SK-MEL-5 (cell line): ENCODE data around the gene PIP5K1B. TPM values are rescaled to one million over a fixed set of nuclear protein-coding genes. Genes with fewer than 3 reads are reported as not detected.
A peak's percentile ranks its signal among the peaks of the same experiment; 100 is the strongest.
"Not testable (repeated sequence)": the region's sequence is repeated elsewhere in the genome, so short reads cannot be mapped to it uniquely, and the experiment has no call there.

Source experiments
- DNase-seq: peaks from one replicate; pipeline ENCODE4 v3.0.0-alpha.2; 2016; ENCODE audit warnings: low read depth, low spot score
- in situ Hi-C: cut with HindIII; loops from 2 replicates; pipeline ENCODE4 v1.10.0; 2016; ENCODE audit warnings: low sequenced_read_pairs, high pct_unique_total_duplicates, low pct_unique_long_range_greater_than_20kb
- total RNA-seq: library from RNA; depleted of rRNA; stranded (reverse); fragments of >200 nt; shearing (Covaris generic); gene quantifications from 2 replicates; pipeline ENCODE4 v1.2.3, GENCODE V29; 2014

Gene PIP5K1B
- total RNA-seq, 1 experiment from 2014 or later, result 5.0 TPM

- in situ Hi-C loops, result no loop called here
- DNase-seq, result no peak
Measured at GRCh38 chr9:68964765-68965164, 259.7 kb downstream of the PIP5K1B start.

GRCh38 chr9:68966496-68966944, 261.5 kb downstream of the PIP5K1B start:
- in situ Hi-C loops, result no loop called here

DNA sequence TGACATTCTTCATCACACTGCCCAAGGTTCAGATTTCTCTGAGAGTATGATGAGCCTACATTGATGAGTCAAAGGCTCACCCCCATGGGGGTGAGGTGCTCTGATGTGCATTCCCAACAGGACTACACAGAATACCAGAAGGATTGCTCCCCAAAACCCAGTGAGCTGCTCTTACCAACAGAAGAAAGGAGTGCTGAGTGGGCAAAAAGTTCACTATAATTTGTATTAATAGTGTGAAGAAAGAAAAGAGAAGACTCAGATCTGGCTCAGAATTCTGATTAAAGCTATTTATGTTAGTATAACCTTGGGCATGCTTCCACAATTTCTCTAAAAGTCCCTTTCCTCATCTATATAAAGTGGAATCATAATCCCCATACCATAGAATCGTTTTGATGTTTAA, 262.8 kb downstream of the PIP5K1B start:
- in situ Hi-C loops, result no loop called here
- no peak for DNase-seq

More at GRCh38 chr9:68966496-68966944, 261.5 kb downstream of the PIP5K1B start:
- no peak for DNase-seq

GRCh38 chr9:68969538-68969937, 264.5 kb downstream of the PIP5K1B start:
- in situ Hi-C loops, result no loop called here
- peak; percentile 58 for DNase-seq

DNA sequence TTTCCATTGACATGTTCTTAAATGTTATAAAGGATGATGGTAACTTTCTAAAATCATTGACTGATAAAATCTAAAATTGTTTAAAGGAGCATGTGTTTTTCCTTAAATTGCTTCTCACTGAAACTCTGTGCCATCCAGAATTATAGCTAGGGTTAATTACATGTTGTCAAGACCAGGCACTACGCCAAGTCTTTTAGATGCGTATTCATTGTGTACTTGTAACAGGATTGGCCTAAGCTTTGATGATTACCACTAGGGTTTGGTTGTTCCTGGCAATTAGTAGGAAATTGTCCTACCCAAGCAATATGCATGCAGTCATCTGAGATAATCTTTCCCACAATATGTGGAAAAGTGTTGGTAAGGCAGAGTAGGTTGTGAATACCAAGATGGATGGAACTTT, 265.1 kb downstream of the PIP5K1B start:
- in situ Hi-C loops, result no loop called here
- no peak for DNase-seq

DNA sequence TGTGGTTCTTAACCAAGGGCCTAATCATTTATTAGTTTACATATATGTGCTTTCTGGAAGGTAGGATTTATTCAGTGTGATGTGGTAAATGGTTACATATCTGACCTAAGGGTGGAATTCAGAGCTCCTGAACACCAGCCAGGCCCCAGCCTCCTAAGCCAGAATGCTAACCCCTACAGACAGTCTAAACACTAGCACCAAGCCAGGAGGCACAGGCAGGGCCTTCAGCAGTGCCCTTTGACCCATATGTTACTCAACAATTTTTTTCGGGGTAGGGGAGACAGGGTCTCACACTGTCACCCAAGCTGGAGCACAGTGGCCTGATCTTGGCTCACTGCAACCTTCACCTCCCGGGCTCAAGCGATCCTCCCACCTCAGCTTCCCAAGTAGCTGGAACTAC, 268.6 kb downstream of the PIP5K1B start:
- DNase-seq, result no peak
- in situ Hi-C loops, result no loop called here

GRCh38 chr9:68974431-68974830, 269.4 kb downstream of the PIP5K1B start:
- DNase-seq, result no peak
- in situ Hi-C loops, result no loop called here

GRCh38 chr9:68974901-68975300, 269.9 kb downstream of the PIP5K1B start:
- in situ Hi-C loops, result no loop called here

DNA sequence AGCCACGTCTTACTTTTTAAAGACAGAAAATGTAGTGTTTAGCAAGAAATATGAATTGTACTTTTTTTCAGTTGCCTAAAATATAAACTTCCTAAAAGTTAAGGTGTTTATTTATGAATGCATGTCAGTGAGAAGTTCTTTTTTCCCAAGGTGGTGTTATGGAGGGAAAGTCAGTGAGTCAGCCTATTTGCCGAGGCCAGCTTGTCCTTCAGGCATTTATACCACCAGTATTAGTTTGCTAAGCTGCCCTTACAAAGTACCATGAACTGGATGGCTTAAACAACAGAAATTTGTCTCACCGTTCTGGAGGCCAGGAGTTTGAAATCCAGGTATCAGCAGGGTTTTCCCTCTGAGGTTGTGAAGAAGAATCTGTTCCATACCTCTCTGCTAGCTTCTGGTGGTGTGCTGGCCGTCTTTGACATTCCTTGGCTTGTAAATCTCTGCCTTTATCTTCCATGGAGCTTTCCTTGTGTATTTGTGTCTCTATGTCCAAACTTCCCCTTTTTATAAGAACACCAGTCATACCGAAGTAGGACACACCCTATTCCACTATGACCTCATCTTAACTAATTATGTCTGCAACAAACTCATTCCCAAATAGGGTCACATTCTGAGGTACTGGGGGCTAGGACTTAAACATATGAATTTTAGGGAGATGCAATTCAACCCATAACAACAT, 270.5 kb downstream of the PIP5K1B start:
- DNase-seq, result no peak
- in situ Hi-C loops, result no loop called here

More at GRCh38 chr9:68974901-68975300, 269.9 kb downstream of the PIP5K1B start:
- no peak for DNase-seq

DNA sequence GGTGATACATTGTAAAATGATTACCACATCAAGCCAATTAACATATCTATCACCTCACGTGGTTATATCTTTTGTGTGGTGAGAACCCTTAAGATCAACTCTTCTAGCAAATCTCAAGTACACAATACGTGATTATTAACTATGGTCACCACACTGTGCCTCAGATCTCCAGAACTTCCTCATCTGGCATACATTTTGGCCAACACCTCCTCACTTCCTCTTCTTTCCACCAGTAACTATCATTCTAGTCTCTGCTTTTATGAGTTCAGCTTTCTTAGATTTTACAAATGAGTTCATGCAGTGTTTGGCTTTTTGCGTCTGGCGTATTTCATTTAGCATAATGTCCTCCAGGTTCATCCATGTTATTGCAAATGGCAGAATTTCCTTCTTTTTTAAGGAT, 273.0 kb downstream of the PIP5K1B start:
- in situ Hi-C loops, result no loop called here
- DNase-seq, result no peak

DNA sequence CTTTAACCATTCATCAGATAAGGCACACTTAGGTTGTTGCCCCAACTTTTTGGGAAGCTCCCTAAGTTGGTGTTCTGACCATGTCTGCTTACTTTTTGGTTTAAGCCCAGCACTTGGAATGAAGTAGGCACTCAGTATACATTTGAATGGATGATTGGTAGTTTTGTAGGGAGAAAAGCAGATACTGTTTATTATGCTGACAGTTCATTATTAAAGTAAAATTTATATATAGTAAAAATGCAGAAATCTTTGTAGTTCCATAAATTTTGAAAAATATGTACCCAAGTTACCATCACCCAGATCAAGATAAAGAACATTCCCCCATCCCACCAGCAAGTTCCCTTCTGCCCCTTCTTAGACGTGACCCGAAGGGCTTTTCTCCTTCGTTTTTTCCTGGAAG, 273.5 kb downstream of the PIP5K1B start:
- no peak for DNase-seq
- in situ Hi-C loops, result no loop called here

GRCh38 chr9:68979538-68980314, 274.7 kb downstream of the PIP5K1B start:
- in situ Hi-C loops, result no loop called here

DNA sequence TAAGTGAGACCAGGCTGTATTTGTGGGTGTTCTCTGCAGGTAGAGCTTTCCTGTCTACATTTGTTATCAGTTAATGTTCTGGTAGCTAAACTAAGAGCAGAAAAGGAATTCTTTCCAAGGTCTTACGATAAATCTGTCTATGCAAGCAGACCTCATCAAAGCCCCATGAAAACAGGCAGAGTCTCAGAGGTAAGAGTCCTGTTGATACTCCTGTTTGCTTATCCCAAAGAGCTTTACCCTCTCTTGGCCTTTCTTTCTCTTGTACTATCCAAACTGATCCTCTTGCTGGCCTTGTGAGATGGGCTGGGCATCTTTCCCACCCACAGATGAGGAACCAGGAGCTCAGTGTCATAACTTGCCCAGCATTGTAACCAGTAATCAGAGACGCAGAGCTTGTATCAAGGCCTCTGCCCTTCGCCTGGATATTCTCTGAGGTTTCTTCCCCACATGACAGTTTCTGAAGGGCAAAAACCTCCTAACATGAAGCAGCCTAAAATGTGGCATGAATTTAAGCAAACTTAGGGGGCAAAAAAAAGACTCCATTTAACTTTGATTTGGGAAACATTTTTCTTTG, 275.4 kb downstream of the PIP5K1B start:
- in situ Hi-C loops, result no loop called here
- DNase-seq, result no peak

More at GRCh38 chr9:68979538-68980314, 274.7 kb downstream of the PIP5K1B start:
- DNase-seq, result no peak

DNA sequence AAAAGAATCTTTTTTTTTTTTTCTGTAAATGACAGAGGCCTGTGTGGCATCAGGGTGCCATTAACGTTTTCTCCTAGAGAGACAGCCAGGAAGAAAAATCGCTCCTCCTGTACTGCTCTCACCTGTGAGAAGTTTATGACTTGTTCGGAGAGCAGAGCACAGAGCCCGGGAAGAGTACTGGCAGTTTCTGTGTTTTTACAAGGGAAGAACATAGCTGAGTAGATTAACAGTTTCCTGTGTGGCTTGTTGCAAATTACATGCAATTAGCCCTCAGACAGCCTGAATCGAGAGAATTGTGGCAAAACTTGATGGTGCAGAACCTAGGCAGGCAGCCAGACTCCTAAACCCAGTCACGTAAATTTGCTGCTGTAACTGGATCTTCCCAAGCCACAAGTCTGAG, 276.7 kb downstream of the PIP5K1B start:
- in situ Hi-C loops, result no loop called here
- DNase-seq, result no peak

- in situ Hi-C loops, result no loop called here
- DNase-seq, result peak; percentile 7
Measured at GRCh38 chr9:68983008-68983411, 278.0 kb downstream of the PIP5K1B start.

DNA sequence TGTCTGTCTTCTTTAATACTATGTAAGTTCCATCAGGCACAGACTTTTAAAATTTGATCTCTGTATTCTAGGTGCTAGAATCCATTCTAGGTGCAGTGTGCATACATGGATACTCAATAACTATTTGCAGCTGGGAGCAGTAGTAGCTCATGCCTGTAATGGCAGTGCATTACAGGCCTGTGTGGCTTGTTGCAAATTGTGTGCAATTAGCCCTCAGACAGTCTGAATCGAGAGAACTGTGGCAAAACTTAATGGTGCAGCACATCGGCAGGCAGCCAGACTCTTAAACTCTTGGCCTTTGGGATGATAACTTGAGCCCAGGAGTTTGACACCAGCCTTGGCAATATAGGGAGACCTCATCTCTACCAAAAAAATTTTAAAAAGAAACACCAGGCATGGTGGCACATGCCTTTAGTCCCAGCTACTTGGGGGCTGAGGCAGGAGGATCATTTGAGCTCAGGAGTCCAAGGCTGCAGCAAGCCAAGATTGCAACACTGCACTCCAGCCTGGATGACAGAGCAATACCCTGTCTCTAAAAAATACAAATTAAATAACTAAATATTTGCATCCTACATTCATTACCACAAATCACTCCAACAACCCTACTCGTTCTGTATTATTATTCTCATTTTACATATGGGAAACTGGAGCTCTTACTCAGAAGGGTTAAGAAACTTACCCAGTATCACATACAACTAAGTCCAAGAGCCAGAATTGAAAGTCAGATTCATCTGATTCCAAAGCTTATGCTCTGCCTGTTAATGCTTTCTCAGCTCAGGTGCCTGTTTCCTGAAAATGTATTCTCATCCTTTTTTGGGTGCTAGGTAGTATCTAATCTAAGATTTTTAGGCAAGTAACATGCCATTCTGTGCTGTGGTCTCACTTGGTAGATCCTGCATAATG, 278.7 kb downstream of the PIP5K1B start:
- in situ Hi-C loops, result no loop called here
- DNase-seq, result no peak

DNA sequence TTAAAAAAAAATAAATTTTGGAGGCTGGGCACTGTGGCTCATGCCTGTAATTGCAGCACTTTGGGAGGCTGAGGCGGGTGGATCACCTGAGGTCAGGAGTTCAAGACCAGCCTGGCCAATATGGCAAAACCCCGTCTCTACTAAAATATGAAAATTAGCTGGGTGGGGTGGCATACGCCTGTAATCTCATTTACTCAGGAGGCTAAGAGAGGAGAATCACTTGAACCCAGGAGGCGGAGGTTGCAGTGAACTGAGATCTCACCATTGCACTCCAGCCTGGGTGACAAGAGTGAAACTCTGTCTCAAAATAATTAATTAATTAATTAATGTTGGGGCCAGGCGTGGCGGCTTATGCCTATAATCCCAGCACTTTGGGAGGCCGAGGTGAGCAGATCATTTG, 281.9 kb downstream of the PIP5K1B start:
- DNase-seq, in situ Hi-C loops: not testable (repeated sequence)

DNA sequence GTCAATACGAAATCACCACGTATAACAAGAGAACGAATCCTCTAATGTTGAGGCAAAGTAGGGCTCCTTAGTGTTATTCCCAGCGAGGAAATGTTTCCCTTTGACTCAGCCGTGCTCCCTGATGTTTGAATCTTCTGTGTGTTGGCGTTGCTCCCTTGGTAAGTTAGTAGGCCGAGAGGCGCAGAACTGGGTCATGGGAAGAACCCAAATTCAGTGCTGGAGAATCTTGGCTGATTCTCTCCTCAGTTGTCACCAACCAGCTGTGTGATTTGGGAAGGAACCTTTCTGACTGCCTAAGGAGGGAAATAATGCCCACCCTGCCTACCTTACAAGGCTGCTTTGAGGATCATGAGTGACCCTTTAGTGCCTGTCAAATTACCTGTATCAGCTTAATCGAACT, 286.4 kb downstream of the PIP5K1B start:
- DNase-seq, result no peak
- in situ Hi-C loops, result no loop called here
